ENCODE data around the gene SMURF2.

DNA sequence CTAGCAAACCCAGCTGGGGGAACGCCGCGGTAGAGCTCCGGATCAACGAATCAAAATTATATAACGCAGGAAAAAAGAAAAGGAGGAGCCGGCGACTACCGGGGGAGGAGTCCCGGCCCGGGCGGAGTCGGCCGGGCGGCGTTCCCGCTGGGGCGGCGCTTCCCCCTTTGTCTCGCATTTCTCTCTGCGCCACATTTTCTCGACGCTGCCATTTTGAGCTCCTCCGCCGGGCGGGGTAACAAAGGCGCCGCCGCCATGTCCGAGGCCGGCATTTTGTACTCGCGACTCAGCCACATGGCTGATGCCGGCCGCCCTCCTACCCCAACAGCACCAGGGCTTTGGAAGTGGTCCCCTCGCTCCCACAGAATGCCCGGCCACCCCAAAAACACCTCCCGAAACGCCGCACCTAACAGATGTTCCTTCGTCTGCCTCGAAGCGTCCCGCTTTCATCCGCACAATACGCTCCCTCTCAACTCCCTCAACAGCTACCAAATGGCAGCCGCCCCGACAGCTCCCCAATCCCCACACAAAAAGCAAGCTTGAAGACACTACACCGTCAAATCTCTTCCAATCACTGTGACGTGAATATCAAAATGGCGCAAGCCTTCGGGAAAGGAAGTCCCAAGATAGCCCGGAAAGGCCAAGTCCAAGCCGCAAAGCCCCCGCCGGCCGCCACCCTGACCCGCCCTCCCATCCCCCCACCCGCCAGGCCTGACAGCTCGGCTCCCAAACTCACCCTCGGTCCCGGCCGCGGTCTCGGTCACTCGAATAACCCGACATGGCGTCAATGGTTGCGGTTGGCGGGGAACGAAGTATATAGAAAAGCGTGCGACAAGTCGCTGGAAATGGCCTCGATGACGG, 156.5 kb downstream of the SMURF2 start:
- TF ChIP-seq CTCF (conservative IDR thresholded peaks at IDR 0.05 in 1 of 2, IDR thresholded peaks at IDR 0.05 in 1 of 2; ENCODE audit: low read depth in 1 of 2, low read length in 2 of 2) (no peak), EZH2 (IDR thresholded peaks at IDR 0.05; ENCODE audit: low read length, missing control alignments) (no peak)
